Activated CD4-positive, CD25-positive, alpha-beta regulatory T cell treated with anti-CD3 and anti-CD28 coated beads, Interleukin-2, amount 50 U/mL, for 16 hours (primary cell): Measurements from ENCODE around the gene APOBEC4.

Experiments used
- DNase-seq: peaks from one replicate; pipeline ENCODE4 v3.0.0-alpha.2; 2020; ENCODE audit warnings: low read depth, low spot score

The APOBEC4 gene

DNA sequence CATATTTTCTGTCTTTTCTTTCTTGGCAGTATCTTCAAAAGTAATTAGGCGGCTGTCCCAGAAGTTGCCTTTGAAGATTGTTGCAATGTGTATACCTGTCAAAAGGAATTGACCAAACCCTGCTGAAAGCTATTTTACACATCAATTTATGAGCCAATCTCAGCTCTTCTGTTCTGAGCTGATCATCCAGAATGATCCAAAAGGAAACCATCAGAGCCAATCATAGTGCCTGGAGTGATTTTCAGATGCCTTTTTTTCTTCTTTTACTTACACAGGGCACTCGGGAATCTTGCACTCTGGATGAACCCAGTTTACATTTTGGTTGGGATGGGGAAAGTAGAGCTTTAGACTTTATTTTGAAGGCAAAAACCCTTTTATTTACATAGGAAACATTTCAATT, 21.8 kb upstream of the APOBEC4 start:
- no peak for DNase-seq

GRCh38 chr1:183674339-183674738, 21.2 kb upstream of the APOBEC4 start:
- DNase-seq = no peak

GRCh38 chr1:183673605-183674323, 20.6 kb upstream of the APOBEC4 start:
- no peak for DNase-seq

DNA sequence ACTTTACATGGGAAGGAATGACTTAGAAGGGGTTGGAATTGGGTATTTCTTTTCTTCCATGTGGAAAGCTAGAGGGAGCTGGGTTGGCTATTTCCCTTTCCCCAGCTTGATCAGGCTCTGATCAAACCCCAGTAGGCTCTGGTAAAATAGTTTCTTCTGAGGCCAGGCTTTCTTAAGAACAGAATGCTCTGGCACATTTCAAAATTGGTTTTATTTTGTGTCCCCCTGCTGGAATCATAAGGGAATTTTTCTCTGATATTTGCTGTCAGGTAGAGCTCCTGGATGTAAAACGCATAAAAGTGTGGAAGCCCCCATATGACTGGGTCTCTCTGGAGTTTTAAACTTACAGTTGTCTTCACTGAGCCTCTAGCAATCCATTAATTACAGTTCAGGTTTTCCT, 17.1 kb upstream of the APOBEC4 start:
- no peak for DNase-seq

- DNase-seq = no peak
Measured at GRCh38 chr1:183656355-183656754, 3.2 kb upstream of the APOBEC4 start.

GRCh38 chr1:183655562-183656075, 2.5 kb upstream of the APOBEC4 start:
- DNase-seq = peak; percentile 53

DNA sequence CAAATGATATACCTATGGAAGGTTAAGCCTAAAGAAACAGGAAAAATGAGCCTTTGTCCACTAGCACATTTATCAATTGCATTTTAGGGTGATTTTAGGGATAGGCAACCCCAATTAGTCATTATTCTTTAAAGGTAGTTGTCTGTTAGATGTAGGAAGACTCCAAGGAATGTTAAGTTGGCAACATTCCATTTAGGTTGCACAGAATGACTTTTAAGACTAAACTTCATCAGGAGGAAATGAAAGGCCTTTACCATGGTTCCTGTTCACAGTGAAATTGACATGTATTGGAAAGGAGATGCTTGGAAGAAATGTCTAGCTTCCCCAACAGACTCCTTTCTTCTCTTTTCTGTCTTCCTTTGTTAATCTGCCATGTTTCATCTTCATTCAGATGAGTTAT, 1.6 kb upstream of the APOBEC4 start:
- DNase-seq = no peak

DNA sequence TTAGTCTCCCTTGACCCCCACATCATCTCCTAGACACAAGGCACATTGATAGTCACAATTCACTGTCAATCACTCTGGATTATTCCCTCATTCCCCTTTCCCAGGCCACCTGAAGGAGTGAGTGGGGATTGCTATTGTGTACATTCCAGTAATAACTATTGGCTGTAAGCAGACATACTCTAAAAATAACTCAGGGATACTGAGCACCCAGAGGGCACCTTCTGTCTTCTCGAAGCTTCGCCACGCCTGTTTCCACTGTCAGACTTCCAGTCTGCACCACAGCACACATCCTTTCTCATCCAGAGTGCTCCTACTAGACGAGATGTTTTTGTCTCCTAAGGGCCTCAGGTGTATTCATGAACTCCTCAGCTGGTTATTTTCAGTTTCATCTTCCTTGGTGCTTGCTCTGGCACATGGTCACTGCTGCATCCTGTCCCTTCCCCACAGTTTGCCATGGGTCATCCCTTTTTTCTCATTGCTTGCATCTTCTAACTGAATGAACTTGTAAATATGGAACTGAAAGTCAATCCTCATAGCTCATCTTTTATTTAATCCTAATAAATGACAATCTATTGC, 848 bp upstream of the APOBEC4 start:
- no peak for DNase-seq

- no peak for DNase-seq
Measured at GRCh38 chr1:183653462-183653794, 312 bp upstream of the APOBEC4 start.

GRCh38 chr1:183652107-183652506, 1.0 kb downstream of the APOBEC4 start:
- no peak for DNase-seq

GRCh38 chr1:183651612-183652011, 1.5 kb downstream of the APOBEC4 start:
- DNase-seq = no peak

- no peak for DNase-seq
Measured at GRCh38 chr1:183648042-183648441, 5.1 kb downstream of the APOBEC4 start.

- DNase-seq = no peak
Measured at GRCh38 chr1:183646776-183647175, 6.3 kb downstream of the APOBEC4 start.

DNA sequence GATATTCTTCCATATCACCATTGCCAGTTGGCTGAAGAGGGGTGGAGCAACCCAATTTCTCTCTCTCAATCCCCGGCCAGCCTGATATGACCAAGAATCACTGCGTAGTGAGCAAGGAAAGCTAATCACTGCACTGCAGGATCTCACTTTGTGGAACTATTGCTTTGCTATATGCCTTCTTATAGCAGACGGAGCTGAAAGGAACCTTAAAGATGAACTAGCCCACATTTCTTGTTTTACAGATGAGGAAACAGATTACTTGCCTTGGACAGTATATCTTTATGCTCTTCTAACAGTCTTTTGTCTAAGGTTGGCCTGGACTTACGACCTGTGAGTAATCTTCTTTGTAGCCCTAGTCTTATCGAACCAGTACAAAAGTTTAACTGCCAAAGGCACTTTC, 7.6 kb downstream of the APOBEC4 start:
- no peak for DNase-seq

DNA sequence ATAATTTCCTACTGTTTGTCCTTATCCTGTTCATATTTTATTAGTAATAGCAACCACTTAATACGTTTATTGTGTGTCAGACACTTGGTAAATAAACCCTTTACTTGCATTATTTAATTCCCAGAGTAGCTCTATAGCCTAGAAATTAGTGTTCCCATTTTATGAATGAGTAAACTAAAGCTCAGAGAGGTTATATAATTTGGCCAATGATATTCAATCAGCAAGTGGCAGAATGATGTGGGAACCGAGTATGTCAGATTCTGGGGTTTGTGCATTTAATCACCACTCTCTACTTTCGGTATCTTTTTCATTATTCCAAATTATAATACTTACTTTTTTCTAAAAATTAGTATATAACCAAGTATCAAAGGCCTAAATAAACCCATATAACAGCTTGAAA, 10.9 kb downstream of the APOBEC4 start:
- DNase-seq = no peak

- no peak for DNase-seq
Measured at GRCh38 chr1:183640193-183640592, 12.9 kb downstream of the APOBEC4 start.

GRCh38 chr1:183638649-183639387, 14.3 kb downstream of the APOBEC4 start:
- DNase-seq = no peak

GRCh38 chr1:183636783-183637182, 16.3 kb downstream of the APOBEC4 start:
- DNase-seq = no peak

DNA sequence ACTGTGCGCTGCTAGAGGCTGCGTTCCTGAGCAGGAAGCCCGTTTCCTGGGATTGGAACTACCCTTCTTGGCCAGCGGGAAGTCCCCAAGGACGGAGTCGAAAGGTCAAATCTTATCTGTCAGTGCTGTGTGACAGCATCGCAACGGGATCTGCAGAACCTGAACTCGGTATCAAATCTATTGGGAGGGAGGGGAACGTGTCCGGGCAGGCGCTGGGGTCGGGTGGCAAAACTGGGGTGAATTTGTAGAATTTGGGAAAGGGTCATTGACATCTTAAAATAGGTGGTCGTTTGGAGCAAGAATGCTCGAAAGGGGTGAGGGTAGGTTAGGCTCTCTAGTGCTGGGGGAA, 16.8 kb downstream of the APOBEC4 start:
- DNase-seq = no peak

- DNase-seq = peak; percentile 85
Measured at GRCh38 chr1:183635606-183636333, 17.3 kb downstream of the APOBEC4 start, which contains the start of gene ARPC5. Gene ARPC5 (minus strand): TSS chr1:183635783. CDS start chr1:183635659, 124 bp downstream.

GRCh38 chr1:183635099-183635605, 18.0 kb downstream of the APOBEC4 start:
- DNase-seq = no peak
